Activated T-helper 9 cell treated with anti-CD3 and anti-CD28 coated beads, Interleukin-2, amount 50 U/mL, for 16 hours (primary cell): ENCODE data around the gene CRISPLD2.

ENCODE experiments used
- DNase-seq: peaks from one replicate; pipeline ENCODE4 v3.0.0-alpha.2; 2020; ENCODE audit warnings: low read depth

The CRISPLD2 gene

DNA sequence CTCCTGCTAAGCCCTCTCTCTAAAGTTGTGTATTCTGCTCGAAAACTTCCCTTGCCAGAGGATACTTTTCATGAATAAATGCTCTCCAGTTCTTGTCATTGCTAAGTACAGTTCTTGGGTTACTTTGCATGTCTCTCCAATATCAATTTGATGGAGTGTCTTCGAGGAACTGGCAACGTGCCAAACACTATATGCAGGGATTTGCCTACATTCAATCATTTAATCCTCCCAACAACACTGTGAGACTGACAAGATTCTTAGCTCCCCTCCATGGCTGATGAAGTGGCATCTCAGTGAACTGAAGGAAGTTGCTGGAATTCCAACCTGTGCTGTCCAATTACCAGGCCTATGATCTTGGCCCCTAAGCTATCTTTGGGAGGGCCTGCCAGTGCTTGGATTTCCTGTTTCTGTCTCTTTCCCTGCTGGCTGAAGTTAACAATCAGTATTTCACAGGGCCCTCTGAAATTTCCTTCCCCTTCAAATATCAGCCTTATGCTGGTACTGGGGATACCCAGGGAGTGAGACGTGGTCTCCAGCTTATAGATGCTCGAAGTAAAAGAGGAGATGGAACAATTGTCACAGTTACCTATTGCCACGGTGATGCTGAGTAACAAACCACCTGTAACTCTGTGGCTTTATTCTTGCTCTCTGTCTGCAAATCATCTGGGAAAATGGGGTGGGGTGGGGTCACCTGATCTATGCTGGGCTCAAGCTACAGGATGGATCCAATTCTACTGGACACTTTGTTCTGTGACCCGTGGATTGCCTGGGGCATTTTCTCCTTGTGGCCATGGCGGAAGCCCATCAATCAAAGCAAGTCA, 19.4 kb upstream of the CRISPLD2 start:
- DNase-seq, result no peak

DNA sequence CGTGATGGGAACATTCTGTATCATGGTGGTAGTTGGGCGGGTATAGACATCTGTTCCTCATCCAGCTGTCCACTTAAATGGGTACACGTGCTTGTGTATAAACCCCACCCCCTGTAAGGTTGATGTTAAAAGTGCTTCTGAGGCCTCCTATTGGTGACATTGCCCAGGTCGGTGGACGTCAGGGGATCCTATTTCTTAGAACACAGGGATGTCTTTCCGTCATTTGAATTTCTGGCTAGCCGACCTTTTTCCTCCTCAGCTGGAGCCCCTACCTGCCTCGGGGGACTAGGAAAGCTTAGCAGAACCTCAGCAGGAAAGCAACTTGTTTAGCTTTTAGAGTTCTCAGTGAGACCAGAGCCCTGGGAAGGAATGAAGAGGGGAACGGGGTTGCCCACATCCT, 16.6 kb upstream of the CRISPLD2 start:
- no peak for DNase-seq

DNA sequence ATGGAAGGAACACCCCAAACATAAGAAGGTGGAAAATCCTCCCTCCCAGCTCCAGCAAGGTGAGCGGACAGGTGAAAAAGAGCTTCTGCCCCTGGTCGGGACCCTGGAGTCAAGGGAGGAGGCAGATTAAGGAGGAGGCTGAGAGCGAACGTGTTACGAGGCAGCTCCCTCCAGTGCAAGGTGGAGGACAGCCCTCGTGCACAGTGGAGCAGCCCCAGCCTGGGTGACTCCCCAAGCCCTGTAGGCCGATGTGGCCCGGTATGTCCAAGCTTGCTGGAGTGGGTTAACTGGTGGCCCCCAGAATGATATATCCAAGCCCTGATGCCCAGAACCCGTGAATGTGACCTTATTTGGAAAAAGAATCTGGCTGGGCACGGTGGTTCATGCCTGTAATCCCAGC, 15.5 kb upstream of the CRISPLD2 start:
- no peak for DNase-seq

DNA sequence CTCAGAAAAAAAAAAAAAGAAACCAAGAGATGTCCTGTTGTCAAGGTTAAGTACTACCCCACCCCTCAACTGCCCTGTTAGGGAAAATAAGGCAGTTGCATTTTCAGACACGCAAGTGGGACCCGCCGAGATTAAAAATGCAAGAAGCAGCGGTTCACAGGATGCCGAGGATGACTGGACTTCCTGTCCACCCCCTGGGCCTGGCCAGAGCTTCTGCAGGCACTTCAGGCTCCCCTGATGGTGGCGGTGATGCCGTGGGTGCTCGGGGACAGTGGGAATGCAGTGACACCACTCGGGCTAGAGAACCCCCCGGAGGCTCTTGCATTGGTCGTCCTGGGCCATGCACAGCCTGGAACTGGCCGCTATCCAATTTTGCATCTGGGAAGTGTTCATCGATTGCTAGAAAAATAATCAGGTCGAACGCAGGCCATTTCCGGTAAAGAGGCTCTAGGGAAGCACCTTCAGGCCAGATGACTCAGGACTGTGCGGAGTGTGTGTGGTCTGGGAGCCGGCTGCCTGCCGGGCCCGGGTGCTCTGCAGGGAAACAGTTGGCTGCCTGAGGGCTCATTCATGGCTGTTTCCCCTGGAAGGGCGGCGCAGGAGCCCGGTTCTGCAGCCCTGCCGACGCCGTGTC, 13.4 kb upstream of the CRISPLD2 start:
- DNase-seq, result no peak

DNA sequence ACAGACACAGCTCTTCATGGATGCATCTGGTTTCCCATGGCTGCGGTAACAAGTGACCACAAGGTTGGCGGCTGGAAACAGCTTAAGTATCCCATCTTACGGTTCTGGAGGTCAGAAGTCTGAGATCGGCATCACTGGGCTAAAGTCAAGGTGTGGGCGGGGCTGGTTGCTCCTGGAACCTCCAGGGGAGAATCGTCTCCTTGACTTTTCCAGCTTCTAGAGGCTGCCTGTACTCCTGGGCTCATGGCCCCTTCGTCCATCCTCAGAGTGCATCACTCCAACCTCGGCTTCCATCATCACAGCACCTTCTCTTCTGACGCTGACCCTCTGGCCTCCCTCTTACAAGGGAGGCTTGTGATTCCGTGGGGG, 12.9 kb upstream of the CRISPLD2 start:
- DNase-seq, result no peak

DNA sequence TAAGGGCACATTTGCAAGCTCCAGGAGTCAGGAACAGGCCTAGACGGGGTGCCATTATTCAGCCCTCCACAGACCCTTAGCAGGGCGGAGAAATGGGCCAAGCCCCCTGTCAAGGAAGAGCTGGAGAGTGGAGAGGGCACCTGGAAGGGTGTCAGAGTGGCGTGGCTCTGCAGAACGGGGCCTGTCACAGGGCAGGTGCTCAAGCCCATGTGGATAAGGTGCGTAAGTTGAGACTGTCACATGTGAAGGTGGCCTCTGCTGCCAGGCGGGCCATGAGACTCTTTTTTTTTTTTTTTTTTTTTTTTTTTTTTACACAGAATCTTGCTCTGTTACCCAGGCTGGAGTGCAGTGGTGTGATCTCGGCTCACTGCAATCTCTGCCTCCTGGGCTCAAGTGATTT, 12.0 kb upstream of the CRISPLD2 start:
- no peak for DNase-seq

DNA sequence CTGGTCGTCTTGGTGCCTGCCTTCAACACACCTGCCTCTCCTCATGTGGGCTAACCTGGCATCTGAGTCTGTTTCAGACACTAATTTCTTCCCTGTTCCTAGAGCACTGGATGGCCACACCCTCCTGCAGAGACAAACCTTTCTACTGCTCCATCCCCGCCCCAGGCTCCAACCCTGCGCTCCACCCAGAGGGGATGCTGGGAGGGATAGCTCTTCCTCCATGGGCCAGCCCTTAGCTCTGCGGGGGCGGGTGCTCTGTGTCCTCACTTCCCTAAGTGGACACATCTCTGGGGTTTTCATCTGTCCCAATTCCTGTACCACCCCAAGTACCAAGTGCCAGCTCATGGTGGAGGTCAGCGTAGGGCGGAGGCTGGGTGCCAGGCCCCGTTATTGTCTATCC, 11.0 kb upstream of the CRISPLD2 start:
- no peak for DNase-seq

DNA sequence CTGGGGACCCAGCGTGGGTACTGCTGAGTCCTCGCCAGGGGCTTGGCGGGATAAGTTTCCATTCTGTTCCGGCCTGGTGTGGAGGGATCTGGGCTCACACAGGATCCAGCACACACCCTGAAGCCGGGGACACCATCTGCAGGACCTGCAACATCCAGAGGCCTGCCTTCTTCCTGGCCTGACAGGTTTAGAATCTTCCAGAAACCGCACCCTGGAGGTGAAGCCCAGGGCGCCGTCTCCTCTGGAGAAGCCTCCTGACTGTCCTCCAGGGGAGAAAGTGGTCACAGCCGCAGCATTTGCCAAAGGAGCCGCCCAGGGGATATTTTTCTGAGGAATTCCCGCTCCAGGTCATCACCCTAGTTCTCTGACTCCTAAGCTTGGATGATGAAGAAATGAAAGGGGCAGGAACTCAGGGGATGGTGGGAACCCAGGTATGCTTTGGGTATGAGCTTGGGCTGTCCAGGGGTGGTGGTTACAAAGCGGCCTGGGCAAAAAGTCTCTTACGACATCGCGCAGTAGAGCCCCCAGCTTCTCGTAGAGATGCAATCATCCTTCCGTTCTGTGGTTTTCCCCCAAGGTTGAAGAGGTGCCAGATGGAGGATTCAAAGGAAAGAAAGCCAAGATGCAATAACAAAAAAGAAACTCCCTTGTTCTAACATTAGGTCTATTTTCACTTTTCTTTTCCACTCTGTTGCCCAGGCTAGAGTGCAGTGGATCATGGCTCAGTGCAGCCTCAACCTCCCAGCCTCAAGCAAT, 9.1 kb upstream of the CRISPLD2 start:
- DNase-seq, result no peak

DNA sequence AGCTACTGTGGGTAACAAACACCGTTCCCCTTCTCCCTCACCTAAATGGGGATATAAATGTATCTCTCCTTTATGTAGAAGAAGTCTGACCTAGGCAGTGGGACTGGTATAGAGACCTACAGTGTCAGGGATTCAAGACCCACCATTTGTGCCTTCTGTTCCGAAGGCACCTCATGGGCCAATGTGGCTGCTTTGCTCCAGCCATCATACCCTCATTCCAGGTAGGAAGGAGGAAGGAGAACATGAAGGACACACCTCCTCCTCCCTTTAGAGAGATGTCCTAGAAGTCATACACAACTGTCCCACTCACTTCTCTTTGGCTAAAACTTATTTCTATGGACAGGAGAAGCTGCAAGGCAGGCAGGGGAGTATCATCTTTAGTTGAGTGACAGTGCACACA, 8.3 kb upstream of the CRISPLD2 start:
- no peak for DNase-seq

DNA sequence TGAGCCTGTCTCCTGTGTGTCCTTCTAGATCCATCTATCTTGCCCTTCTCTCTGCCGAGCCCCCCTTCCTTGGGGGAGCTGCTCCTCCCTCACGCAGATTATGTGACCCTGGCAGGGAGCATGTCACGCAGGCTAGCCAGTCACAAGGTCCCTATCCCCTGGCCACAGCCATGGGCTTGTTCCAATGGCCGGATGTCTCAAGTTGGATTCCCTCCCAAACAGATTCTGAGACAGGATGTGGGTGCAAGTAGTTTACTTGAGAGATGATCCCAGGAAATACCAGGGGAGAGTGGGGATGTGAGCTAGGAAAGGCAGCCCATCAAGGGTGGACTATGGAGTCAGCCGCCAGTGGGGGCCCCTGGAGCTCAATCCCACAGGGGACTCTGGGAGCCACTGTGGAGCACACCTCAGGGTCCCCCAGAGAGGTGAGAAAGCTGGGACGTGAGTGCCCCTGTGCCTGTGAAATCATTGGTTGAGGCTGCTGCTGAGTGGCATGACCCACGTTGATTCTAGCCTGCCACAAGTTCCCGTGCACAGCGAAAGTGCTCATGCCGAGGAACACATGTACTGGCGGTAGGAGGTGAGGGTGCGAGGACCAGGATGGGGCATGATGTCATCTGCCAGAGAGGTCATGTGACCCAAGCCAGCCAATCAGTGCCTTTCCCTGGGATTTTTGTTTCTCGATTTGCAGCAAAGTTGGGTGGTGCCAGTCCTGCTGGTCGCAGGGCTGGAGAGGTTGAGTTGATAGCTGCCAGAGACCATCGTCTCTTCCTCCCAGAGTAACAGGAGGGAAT, 6.4 kb upstream of the CRISPLD2 start:
- DNase-seq, result no peak

DNA sequence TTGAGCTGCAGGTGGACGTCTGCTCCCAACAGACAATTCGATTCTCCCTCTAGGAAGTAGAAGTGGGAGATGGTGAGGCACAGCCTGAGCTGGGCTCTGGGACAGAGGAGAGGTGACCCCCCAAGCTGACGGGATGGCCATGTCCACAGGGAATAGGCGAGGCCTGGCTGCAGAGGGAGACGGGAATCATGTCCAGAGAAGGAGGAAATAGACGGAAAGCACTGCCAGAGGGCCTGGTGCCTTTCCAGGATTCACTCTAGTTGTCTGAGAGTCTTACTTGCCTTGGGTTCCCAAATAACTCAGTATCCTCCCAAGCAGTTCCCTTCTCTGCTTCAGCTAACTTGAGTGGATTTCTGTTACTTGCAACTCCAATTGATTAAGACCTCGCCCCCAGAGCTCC, 4.3 kb upstream of the CRISPLD2 start:
- no peak for DNase-seq

DNA sequence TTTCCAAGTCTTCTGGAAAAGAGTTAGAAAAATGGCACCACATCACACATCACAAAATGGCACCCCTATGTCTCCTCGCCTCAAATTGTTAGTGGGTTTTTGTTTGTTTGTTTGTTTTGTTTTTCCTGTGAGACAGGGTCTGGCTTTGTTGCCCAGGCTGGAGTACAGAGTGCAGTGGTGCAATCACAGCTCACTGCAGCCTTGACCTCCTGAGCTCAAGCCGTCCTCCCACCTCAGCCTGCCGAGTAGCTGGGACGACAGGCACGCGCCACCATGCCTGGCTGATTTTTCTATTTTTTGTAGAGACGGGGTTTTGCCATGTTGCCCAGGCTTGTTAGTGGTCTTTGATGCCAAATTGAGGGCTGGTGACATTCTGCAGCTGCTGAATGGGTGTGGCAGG, 3.8 kb upstream of the CRISPLD2 start:
- no peak for DNase-seq

DNA sequence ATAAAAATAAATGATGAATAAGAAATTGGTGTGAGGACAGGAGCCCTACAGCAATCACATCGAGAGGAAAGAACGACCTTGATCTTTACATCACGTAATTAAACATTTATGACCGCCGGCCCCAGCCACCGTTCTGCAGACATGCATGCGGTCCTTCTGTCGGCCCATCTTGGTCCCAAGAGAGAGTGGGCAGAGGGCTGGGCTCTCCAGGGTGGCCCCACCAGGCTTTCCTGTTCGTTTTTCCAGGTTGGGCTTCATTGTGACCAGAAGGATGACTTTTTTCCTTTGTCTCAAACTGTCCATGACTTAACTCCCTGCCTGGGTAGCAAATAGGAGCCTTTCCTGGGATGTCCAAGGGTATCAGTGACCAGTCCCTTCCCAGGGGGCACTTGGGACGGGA, 3.3 kb upstream of the CRISPLD2 start:
- no peak for DNase-seq

DNA sequence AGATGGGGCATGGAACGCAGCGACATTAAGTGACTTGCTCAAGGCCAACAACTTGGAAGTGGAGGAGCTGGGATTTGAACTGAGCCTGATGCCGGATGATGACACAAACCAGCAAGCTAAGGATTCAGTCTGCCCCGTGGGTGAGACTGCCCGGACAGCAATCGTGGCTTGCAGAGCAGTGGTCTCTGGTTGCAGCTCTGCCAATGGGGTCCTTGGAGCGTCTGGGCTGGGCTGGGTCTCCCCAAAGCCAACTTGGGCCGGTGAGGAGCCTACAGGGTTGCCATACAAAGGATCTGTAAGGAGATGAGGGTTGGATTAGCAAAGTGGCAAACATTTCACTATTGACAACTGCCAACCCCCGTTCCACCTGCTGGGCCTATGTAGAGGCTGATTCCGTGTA, 2.6 kb upstream of the CRISPLD2 start:
- no peak for DNase-seq

DNA sequence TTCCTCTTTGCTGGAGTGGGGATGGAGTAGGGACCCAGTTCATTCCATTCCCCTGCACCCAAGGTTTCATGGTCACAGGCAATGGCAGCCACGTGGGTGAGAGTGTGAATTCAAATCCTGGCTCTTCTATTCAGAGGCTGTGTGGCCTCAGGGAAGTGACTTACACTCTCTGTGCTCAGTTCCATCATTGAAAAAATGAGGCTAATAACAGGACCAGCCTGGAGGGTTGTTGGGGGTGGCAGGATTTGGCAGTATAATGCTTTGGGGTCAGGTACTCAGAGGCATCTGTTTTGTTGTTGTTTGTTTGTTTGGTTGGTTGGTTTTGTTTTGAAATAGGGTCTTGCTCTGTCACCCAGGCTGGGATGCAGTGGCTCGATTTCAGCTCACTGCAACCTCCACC, 2.2 kb upstream of the CRISPLD2 start:
- no peak for DNase-seq

DNA sequence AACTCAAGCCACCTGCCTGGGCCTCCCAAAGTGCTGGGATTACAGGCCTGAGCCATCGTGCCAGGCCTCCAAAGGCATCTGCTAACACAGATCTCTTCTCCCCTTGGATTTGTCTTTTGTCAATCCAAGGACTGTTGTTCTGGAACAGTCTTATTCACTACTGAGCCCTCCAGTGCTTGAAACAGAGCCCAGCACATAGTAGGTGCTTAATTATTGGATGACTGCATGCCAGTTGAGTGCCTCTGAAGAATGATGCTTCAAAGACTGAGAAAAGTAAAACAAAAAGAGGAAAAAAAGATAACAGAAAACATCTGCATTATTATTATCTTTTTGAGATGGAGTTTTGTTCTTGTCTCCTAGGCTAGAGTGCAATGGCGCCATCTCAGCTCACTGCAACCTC, 1.7 kb upstream of the CRISPLD2 start:
- no peak for DNase-seq

DNA sequence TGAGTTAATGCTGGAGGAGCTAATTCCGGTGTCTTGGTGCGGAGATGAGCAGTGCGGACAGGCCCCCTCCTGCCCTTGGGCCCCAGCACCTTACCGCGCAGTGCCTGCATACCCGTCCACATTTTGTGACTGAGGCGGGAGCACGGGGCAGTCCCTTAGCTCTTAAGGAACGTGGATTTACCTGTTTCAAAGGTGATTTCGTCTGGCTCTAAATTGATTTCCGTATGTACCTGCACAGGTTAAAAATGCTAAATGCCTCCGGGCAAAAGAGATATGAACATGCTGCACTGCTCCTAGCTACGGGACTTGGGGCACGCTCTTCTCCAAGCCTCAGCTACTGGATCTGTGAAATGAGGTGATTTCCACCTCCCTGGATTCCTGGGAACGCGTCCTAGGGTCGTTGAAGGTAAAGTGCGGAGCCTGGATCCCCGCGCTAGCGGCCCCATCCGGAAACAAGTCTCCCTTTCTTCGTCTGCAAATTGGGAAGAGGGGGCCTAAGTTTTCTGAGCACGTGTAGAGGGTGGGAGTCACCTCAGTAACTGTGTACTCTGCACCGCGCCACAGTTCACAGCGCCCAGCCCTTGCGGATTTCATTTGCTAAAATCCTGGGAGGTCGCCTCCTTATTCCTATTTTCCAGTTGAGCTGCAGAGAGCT, 669 bp upstream of the CRISPLD2 start:
- DNase-seq, result no peak

DNA sequence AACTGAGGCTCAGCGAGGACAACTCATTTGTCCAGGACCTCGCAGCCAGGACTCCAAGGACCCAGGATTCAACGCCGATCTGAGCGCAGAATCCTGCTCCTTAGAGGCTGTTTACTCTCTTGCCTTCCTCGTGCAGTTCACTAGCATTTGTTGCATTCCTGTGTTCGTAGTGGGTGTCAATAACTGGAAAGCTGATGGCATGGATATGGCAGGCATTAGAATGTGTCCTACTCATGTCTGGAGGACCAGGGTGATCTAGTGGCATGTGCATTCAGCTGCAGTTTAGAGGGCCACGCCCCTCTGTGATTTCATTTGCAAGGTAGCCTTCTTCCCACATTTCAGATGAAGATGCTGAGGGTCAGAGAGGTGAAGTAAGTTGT, 510 bp downstream of the CRISPLD2 start:
- no peak for DNase-seq

DNA sequence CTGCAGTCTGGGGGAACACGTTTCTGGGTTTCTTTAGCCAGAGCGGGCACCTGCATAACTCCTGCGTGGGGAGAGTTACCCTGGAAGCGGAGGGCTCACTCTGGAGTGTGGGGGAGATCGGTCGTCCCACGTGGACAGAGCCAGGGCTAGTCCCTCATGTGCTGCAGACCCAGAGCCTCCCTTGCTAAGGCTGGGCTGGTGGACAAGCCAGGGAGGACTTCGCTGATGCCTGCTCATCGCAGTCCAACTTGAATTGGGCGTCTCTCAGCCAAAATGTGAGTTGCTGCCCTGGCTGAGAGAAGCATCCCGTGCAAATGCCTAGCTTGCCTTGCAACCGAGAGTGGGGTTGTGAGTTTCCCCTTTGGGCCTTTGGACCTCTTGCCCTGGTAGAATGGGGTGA, 986 bp downstream of the CRISPLD2 start:
- DNase-seq, result no peak

DNA sequence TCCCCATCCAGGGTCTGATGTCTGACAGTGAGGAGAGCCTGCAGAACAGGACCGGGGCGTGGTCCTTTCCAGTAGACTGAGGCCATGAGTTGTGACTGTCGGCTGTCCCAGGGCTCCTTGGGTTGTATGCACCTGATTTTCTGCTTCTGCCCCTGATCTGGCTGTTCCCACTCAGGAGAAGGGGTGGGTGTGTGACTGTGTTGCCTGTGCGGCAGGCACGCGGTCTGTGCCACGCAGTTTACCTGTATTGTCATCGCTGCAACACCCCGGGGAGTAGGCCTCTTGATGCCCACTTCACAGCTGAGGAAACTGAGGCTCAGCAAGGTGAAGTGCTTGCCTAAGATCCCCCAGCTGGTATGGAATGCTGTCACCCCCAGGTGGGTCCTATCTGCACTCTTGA, 1.4 kb downstream of the CRISPLD2 start:
- no peak for DNase-seq

DNA sequence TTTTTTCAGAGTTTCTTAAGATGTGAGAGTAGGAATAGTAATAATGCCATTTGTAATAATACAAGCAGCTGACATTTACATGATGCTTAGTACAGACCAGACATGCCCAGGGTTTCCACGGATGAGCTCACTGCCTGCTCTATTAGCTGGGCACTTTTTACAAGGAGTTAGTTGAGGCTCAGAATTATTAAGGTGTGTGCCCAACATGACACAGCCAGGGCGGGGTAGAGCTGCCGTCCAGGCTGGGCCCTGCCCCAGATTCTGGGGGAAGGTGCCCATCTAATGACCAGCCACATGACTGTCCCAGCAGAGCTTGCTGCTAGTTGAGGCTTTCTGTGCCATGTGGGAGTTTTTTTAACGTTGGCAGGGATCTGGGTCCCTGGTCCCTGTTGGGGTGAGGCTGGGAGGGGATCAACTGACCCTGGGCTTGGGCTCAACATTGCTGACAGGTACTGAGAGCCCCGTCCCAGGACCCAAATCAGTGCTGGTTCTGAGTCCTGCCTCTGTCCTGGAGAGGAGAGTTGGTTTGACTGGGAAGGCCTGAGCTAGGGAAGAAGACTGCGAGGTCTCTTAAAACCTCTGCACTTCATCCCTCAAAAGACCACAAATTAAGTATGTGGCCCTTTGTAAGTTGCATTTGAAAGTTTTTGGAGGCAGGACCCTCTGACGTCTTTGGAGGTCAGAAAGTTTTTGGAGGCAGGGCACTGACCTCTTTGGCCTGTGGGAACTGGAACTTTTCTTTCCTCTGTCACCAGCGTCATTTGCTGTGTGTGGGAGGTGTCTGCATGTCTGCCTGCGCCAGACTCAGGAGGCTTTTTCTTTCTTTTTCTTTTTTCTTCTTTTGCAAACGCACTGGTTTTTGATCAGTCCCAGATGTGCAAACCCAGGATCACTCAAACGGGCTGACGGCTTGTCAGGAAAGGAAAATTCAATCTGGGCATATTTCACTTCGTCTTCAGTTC, 2.2 kb downstream of the CRISPLD2 start:
- DNase-seq, result no peak
